Activated B cell treated with CpG ODN at 0.5 μM for 24 hours (primary cell): ENCODE measurements around the gene PTPN18. TPM values are rescaled to one million over a fixed set of nuclear protein-coding genes. Genes with fewer than 3 reads are reported as not detected.
A peak's percentile ranks its signal among the peaks of the same experiment; 100 is the strongest.

Source experiments
- ATAC-seq: fragments of 200-7000 bp; cut with Tn5 transposase; one replicate; pipeline ENCODE4 v1.10.0; 2021; ENCODE audit warnings: low read depth, mild to moderate bottlenecking, moderate library complexity
- CTCF ChIA-PET: fragments of 350-600 bp; sonication (Branson Sonifier 250); formaldehyde crosslinking; loops from one replicate; lab custom pipeline; 2021; ENCODE audit warnings: antibody characterized with exemption; lab: Charles Lee
- POLR2A ChIA-PET: fragments of 350-600 bp; sonication (Branson Sonifier 250); formaldehyde crosslinking; loops from one replicate; lab custom pipeline; 2021; ENCODE audit warnings: antibody characterized with exemption; lab: Charles Lee
- DNase-seq: peaks from one replicate; pipeline ENCODE4 v3.0.0; 2022
- H3K27ac Mint-ChIP-seq: one replicate; pipeline ENCODE4 v1.8.0; 2020; ENCODE audit warnings: mixed read lengths
- H3K27me3 Mint-ChIP-seq: one replicate; pipeline ENCODE4 v1.8.0; 2021; ENCODE audit warnings: mixed read lengths
- H3K36me3 Mint-ChIP-seq: one replicate; pipeline ENCODE4 v1.8.0; 2021; ENCODE audit warnings: low read depth, mixed read lengths
- H3K4me1 Mint-ChIP-seq: one replicate; pipeline ENCODE4 v1.8.0; 2021; ENCODE audit warnings: mixed read lengths
- H3K4me3 Mint-ChIP-seq: one replicate; pipeline ENCODE4 v1.8.0; 2020; ENCODE audit warnings: mild to moderate bottlenecking, mixed read lengths
- H3K9me3 Mint-ChIP-seq: one replicate; pipeline ENCODE4 v1.8.0; 2020; ENCODE audit warnings: mixed read lengths
- intact Hi-C: fragments of 100-400 bp; cut with micrococcal nuclease; formaldehyde crosslinking; loops from one replicate; pipeline ENCODE4 v1.15.1; 2024
- total RNA-seq: library from RNA; stranded (reverse); gene quantifications from 2 replicates; pipeline ENCODE4 v1.2.3, GENCODE V29; 2022
- TF ChIP-seq, protein P1 (sequence below): fragments of 200-600 bp; IDR thresholded peaks from one replicate; pipeline ENCODE4 v1.8.0; 2022; ENCODE audit warnings: antibody characterized with exemption, mild to moderate bottlenecking

PTPN18 gene
- total RNA-seq, 1 donor from 2014 or later: 77.7 TPM

- ChIA-PET POLR2A (interaction anchor here (0.6 to 5.4 kb wide), 4 partner anchors 9 to 32 kb away, joined by 4 to 37 read pairs (median 13); partner anchors contain the start of gene IMP4), CTCF (no interaction called here)
- Mint-ChIP-seq H3K4me3 (peak overlapping the region; percentile 57), H3K4me1 (peaks cover 85% of the 10 kb centered on the region), H3K9me3 (no peaks in the 10 kb centered on the region), H3K27me3 (no peaks in the 10 kb centered on the region), H3K36me3 (peaks cover 40% of the 10 kb centered on the region), H3K27ac (peak overlapping the region; percentile 72)
- intact Hi-C loops: loop anchor here (5.0 kb wide), 1 partner anchor 423 kb away; no protein-coding TSS in a partner anchor
- ATAC-seq (no peak), DNase-seq (no peak)
- TF ChIP-seq, protein P1, sequence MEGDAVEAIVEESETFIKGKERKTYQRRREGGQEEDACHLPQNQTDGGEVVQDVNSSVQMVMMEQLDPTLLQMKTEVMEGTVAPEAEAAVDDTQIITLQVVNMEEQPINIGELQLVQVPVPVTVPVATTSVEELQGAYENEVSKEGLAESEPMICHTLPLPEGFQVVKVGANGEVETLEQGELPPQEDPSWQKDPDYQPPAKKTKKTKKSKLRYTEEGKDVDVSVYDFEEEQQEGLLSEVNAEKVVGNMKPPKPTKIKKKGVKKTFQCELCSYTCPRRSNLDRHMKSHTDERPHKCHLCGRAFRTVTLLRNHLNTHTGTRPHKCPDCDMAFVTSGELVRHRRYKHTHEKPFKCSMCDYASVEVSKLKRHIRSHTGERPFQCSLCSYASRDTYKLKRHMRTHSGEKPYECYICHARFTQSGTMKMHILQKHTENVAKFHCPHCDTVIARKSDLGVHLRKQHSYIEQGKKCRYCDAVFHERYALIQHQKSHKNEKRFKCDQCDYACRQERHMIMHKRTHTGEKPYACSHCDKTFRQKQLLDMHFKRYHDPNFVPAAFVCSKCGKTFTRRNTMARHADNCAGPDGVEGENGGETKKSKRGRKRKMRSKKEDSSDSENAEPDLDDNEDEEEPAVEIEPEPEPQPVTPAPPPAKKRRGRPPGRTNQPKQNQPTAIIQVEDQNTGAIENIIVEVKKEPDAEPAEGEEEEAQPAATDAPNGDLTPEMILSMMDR: no peak
Observed at GRCh38 chr2:130374587-130375290, 18.9 kb downstream of the PTPN18 start.

DNA sequence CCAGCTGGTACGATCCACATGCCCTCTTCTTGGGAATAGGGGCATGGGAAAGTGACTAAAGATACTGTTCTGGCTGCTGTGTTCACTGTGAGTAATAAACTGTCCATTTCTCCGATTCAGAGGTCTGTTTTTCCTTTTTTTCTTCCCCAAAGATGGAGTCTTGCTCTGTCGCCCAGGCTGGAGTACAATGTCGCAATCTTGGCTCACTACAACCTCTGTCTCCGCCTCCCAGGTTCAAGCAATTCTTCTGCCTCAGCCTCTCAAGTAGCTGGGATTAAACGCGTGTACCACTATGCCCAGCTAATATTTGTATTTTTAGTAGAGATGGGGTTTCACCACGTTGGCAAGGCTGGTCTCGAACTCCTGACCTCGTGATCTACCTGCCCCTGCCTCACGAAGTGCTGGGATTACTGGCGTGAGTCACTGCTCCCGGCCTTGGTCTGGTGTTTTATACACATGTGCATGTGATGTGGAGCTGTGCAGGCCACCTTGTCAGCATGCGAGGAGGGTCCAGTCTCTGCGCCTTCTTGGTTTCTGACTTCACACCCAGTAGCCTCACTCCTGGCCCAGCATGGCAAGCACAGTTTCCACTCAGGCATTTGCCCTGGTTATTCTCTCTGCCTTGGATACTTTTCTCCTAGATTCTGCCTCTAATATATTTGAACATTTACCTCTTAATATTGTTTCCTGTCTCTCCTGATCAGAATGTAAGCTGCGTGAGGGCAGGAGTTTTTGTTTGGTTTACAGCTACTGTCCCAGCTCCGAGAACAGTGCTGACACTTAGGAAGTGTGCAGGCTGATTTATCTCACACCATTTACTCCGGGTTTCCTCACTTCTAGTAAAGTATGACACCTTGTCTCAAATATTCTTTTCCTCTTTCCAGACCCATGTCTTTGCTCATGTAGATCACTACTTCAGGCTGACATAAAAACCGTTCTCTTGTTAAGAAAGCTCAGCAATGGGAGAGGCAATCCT is 19.7 kb downstream of the PTPN18 start:
- no peak for ATAC-seq
- CTCF ChIA-PET: interaction anchor here (1.8 kb wide), 1 partner anchor 33 kb away, joined by 7 read pairs; the partner anchor contains the start of gene IMP4
- Mint-ChIP-seq H3K27me3 (no peaks in the 10 kb centered on the region), H3K4me1 (peaks cover 85% of the 10 kb centered on the region), H3K9me3 (no peaks in the 10 kb centered on the region), H3K27ac (peak overlapping the region; percentile 84), H3K36me3 (peaks cover 40% of the 10 kb centered on the region), H3K4me3 (peak overlapping the region; percentile 57)
- no peak for DNase-seq
- TF ChIP-seq, protein P1: no peak
- intact Hi-C loops: no loop called here
- POLR2A ChIA-PET: interaction anchor here (0.6 to 5.4 kb wide), 3 partner anchors 8 to 33 kb away, joined by 4 to 37 read pairs (median 18); partner anchors contain the start of gene IMP4

DNA sequence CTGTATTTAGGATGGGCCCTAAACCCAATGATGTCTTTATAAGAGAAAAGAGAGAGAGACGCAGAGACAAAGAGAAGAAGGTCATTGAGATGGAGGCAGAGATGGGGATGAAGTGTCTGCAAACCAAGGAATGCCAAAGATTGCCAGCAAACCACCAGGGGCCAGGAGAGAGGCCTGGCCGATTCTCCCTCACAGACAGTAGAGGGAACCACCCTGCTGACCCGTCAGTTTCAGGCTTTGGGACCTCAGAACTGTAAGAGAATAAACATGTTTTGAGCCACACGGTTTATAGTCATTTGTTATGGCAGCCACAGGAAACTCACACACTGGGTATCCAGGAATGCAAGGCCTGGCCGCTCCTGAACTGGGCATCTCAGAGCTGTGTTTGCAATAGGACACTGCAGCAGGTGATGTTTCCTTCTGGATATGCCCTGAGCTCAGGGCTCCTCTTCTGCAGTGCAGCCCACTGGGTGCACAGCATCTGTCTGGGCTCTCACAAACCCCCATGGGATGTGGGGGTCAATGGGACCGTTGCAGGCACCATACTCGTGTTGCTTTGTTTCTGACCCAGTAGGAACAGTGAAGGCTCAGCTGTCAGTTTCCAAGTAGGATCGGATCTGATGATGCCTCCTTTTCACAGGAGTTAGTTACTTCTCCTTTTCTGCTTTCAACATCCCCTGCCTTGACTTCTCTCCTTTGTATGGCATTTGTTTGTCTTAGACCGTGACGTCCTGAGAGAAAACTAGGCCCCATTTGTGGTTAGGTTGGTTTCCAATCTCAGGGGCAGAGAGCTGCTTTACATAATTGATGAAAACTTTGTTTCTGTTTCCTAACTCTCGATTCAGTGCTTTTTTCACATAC is 20.8 kb downstream of the PTPN18 start:
- ATAC-seq (peak; percentile 9), DNase-seq (no peak)
- ChIA-PET POLR2A (interaction anchor here (0.6 to 5.4 kb wide), 5 partner anchors 9 to 41 kb away, joined by 3 to 37 read pairs (median 11); partner anchors contain the start of gene IMP4), CTCF (interaction anchor here (1.8 kb wide), 1 partner anchor 34 kb away, joined by 7 read pairs; the partner anchor contains the start of gene IMP4)
- intact Hi-C loops: no loop called here
- H3K36me3 Mint-ChIP-seq: peaks cover 41% of the 10 kb centered on the region
- H3K9me3 Mint-ChIP-seq: no peaks in the 10 kb centered on the region
- no peaks in the 10 kb centered on the region for H3K27me3 Mint-ChIP-seq
- H3K4me3 Mint-ChIP-seq: peak overlapping the region; percentile 56
- TF ChIP-seq, protein P1: no peak
- peak overlapping the region; percentile 84 for H3K27ac Mint-ChIP-seq
- H3K4me1 Mint-ChIP-seq: peaks cover 85% of the 10 kb centered on the region

DNA sequence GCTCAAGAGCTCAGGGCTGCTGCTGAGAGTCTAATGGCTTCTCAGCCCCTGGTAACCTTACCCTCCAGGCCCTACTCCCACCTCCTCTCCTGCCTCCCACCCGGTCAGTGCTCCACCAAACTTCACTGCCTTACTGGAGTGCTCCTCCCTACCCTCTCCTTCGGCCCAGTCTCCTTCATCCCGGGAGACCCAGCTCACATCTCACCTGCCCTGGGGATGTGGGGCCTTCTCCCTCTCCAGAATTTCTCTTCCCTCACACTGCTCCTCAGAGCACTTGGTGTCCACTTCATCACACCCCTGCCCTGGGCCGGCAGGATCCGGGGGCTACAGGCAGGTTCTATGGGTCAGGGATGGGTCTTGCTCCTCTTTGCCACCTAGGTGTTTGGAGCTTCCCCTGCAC is 21.6 kb downstream of the PTPN18 start:
- H3K4me1 Mint-ChIP-seq: peaks cover 90% of the 10 kb centered on the region
- intact Hi-C loops: no loop called here
- POLR2A ChIA-PET: interaction anchor here (0.6 to 5.4 kb wide), 5 partner anchors 9 to 35 kb away, joined by 3 to 37 read pairs (median 11); partner anchors contain the start of gene IMP4
- no peaks in the 10 kb centered on the region for H3K27me3 Mint-ChIP-seq
- H3K36me3 Mint-ChIP-seq: peaks cover 42% of the 10 kb centered on the region
- peak overlapping the region; percentile 84 for H3K27ac Mint-ChIP-seq
- ATAC-seq (no peak), DNase-seq (no peak)
- peak overlapping the region; percentile 56 for H3K4me3 Mint-ChIP-seq
- no peaks in the 10 kb centered on the region for H3K9me3 Mint-ChIP-seq
- TF ChIP-seq, protein P1: no peak
- CTCF ChIA-PET: interaction anchor here (1.8 kb wide), 1 partner anchor 35 kb away, joined by 7 read pairs; the partner anchor contains the start of gene IMP4
